Type B pancreatic cell (in vitro differentiated cells): Measurements from ENCODE around the gene NDRG2. TPM values are rescaled to one million over a fixed set of nuclear protein-coding genes. Genes with fewer than 3 reads are reported as not detected.

Experiments used
- DNase-seq: peaks from one replicate; pipeline ENCODE4 v3.0.0; 2021; ENCODE audit warnings: mixed read lengths; ENCODE audit not compliant: unreplicated experiment; ENCODE audit errors: extremely low spot score
- H3K27ac Mint-ChIP-seq: 2 replicates; pipeline ENCODE4 v1.8.0; 2021; ENCODE audit warnings: mild to moderate bottlenecking, mixed read lengths
- H3K27me3 Mint-ChIP-seq: 2 replicates; pipeline ENCODE4 v1.8.0; 2021; ENCODE audit warnings: mixed read lengths
- H3K36me3 Mint-ChIP-seq: 2 replicates; pipeline ENCODE4 v1.8.0; 2021; ENCODE audit warnings: mixed read lengths
- H3K4me1 Mint-ChIP-seq: one replicate; pipeline ENCODE4 v1.8.0; 2021; ENCODE audit warnings: mixed read lengths; ENCODE audit not compliant: unreplicated experiment
- H3K4me3 Mint-ChIP-seq: 2 replicates; pipeline ENCODE4 v1.8.0; 2021; ENCODE audit warnings: mild to moderate bottlenecking, mixed read lengths
- H3K9me3 Mint-ChIP-seq: 2 replicates; pipeline ENCODE4 v1.8.0; 2021; ENCODE audit warnings: mixed read lengths
- total RNA-seq: library from RNA; stranded (reverse); gene quantifications from 2 replicates; pipeline ENCODE4 v1.2.1, GENCODE V29; 2021; ENCODE audit warnings: low replicate concordance
- TF ChIP-seq, protein P1 (sequence below): fragments of 200-600 bp; sonication (generic); conservative IDR thresholded peaks from 2 replicates; pipeline ENCODE4 v1.5.0; 2021; ENCODE audit warnings: antibody characterized with exemption, mild to moderate bottlenecking

The NDRG2 gene
- total RNA-seq, 1 donor from 2014 or later = 150 TPM

DNA sequence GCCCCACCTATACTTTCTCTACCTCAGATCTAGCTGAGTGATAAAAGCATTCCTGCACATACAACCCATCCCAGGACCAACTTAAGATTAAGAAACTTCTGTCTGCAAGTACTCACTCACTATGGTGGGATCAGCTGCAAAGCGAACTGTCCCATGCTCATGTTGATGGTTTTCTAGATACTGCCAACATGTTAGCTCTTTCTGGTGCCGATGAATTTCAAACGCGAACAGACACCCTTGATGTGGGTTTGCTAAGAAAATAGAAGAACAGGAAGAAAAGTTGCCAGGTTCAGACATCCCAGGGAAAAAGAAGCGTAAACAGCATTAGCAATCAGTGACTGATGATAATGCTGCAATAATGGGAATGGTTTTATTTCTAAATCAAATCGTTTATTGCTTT is 27.3 kb downstream of the NDRG2 start:
- Mint-ChIP-seq H3K27ac (peak overlapping the region; percentile 96), H3K4me1 (peaks cover 17% of the 10 kb centered on the region), H3K9me3 (no peaks in the 10 kb centered on the region), H3K27me3 (no peaks in the 10 kb centered on the region), H3K36me3 (peaks cover 21% of the 10 kb centered on the region), H3K4me3 (peak overlapping the region; percentile 84)
- DNase-seq = no peak
- TF ChIP-seq, protein P1, sequence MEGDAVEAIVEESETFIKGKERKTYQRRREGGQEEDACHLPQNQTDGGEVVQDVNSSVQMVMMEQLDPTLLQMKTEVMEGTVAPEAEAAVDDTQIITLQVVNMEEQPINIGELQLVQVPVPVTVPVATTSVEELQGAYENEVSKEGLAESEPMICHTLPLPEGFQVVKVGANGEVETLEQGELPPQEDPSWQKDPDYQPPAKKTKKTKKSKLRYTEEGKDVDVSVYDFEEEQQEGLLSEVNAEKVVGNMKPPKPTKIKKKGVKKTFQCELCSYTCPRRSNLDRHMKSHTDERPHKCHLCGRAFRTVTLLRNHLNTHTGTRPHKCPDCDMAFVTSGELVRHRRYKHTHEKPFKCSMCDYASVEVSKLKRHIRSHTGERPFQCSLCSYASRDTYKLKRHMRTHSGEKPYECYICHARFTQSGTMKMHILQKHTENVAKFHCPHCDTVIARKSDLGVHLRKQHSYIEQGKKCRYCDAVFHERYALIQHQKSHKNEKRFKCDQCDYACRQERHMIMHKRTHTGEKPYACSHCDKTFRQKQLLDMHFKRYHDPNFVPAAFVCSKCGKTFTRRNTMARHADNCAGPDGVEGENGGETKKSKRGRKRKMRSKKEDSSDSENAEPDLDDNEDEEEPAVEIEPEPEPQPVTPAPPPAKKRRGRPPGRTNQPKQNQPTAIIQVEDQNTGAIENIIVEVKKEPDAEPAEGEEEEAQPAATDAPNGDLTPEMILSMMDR = no peak

GRCh38 chr14:20997115-20997514 is 27.7 kb downstream of the NDRG2 start:
- no peak for DNase-seq
- H3K36me3 Mint-ChIP-seq = peaks cover 21% of the 10 kb centered on the region
- H3K27me3 Mint-ChIP-seq = no peaks in the 10 kb centered on the region
- H3K9me3 Mint-ChIP-seq = no peaks in the 10 kb centered on the region
- TF ChIP-seq, protein P1 = no peak
- peaks cover 17% of the 10 kb centered on the region for H3K4me1 Mint-ChIP-seq
- H3K27ac Mint-ChIP-seq = peak overlapping the region; percentile 96
- peak overlapping the region; percentile 84 for H3K4me3 Mint-ChIP-seq

DNA sequence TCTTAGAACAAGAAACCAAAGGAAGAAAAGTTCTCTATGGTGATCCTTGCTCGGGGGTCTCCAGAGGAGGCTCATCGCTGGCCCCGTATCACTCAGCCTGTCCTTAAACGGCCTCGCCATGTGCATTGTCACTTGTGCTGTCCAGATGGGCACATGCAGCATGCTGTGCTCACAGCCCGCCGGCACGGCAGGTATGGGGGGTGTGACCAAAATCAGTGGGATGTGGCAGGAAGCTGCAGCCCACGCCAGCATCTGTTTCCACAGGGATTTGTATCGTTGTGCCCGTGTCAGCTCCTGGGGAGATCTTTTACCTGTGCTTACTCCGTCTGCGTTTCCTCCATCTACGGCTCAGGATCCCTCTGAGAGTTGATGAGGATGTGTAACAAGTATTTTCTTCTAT is 28.3 kb downstream of the NDRG2 start:
- H3K27ac Mint-ChIP-seq = no peak overlapping the region
- no peaks in the 10 kb centered on the region for H3K9me3 Mint-ChIP-seq
- peaks cover 17% of the 10 kb centered on the region for H3K4me1 Mint-ChIP-seq
- TF ChIP-seq, protein P1 = no peak
- no peaks in the 10 kb centered on the region for H3K27me3 Mint-ChIP-seq
- H3K4me3 Mint-ChIP-seq = no peak overlapping the region
- DNase-seq = no peak
- H3K36me3 Mint-ChIP-seq = peaks cover 25% of the 10 kb centered on the region

DNA sequence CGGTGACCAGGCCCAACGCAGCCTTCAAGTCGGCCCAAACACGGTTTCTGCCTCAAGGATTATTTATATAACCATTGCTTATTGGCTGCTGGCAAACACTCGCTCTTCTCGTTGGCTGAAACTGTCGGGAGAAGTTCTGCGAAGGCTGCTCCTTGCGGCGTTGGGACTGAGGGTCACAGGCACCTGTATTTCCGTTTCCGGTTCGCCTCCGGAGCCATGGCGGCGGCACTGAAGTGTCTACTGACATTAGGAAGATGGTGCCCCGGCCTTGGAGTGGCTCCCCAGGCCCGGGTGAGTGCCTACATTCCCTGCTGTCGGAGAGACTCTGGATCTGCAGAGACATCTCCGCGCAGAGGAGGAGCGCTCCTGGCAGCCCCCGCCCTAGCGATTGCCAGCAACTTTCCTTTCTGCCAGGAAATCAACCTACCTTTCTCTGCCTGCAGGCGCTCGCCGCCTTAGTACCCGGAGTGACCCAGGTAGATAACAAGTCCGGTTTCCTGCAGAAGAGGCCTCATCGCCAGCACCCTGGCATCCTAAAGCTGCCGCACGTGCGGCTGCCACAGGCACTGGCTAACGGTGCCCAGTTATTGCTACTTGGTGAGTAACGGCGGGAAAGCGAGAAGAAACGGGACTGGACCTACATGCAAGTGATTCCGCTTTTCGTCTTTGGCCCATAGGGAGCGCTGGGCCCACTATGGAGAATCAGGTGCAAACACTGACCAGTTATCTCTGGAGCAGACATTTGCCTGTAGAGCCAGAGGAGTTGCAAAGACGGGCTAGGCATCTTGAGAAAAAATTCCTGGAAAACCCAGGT is 34.9 kb downstream of the NDRG2 start, which contains the start of gene METTL17:
Gene METTL17, plus strand, starts transcription at position 194 of the 814 bp plus-strand sequence. Its CDS starts 23 bp downstream, at position 217.
- Mint-ChIP-seq H3K27ac (peak within 1 kb of the TSS; percentile 95), H3K27me3 (peaks cover 9% of the 10 kb centered on the region), H3K4me1 (peaks cover 12% of the 10 kb centered on the region), H3K36me3 (peaks cover 23% of the 10 kb centered on the region), H3K9me3 (no peaks in the 10 kb centered on the region), H3K4me3 (peak within 1 kb of the TSS; percentile 91)
- TF ChIP-seq, protein P1 = peak; percentile 65
- DNase-seq = peak; percentile 89

GRCh38 chr14:20989471-20989786 is 35.4 kb downstream of the NDRG2 start:
- H3K27ac Mint-ChIP-seq = peak overlapping the region; percentile 95
- peaks cover 17% of the 10 kb centered on the region for H3K36me3 Mint-ChIP-seq
- peaks cover 12% of the 10 kb centered on the region for H3K4me1 Mint-ChIP-seq
- H3K27me3 Mint-ChIP-seq = peaks cover 11% of the 10 kb centered on the region
- peak overlapping the region; percentile 91 for H3K4me3 Mint-ChIP-seq
- H3K9me3 Mint-ChIP-seq = no peaks in the 10 kb centered on the region
- DNase-seq = no peak
- TF ChIP-seq, protein P1 = no peak
